GM20000 (cell line): ENCODE results near the gene FOXL2.
A peak's percentile ranks its signal among the peaks of the same experiment; 100 is the strongest.

ENCODE experiments used
- DNase-seq: peaks from one replicate; pipeline ENCODE4 v3.0.0; 2012; ENCODE audit warnings: low spot score
- TF ChIP-seq, protein P1 (sequence below): IDR thresholded peaks from 2 replicates; pipeline ENCODE4 v1.5.1; 2012; ENCODE audit warnings: mild to moderate bottlenecking, control low read depth; ENCODE audit errors: extremely low read depth, missing control alignments

Gene FOXL2

DNA sequence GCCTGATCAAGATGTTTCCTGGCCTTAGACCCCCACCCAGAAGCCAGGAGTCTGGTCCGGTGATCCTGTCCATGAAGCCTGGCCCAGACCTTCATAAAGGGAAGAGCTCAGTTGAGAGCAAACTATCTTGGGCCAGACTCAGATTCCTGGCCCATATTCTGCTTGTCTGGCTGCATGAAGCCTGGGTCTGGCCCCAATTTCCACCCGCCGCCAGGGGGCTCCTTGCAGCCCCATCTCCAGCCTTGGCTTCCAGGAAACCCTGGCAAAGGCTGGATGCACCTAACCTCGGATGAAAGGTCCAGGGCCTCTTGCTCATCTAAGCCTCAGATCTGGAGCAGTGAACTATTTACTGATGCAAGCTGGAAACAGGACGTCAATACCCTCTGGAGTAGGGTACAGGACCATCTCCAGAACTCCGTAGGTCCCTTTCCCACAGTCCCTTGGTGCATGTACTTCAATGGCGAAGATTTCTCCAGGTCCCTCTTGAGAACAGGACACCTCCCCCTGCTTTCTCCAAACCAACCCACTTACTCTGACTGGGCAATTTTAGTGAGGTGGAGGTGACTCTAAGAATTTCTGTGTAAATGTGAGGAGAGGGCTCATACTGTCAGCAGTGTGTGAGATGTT lies 5.6 kb downstream of the FOXL2 start:
- TF ChIP-seq, protein P1, sequence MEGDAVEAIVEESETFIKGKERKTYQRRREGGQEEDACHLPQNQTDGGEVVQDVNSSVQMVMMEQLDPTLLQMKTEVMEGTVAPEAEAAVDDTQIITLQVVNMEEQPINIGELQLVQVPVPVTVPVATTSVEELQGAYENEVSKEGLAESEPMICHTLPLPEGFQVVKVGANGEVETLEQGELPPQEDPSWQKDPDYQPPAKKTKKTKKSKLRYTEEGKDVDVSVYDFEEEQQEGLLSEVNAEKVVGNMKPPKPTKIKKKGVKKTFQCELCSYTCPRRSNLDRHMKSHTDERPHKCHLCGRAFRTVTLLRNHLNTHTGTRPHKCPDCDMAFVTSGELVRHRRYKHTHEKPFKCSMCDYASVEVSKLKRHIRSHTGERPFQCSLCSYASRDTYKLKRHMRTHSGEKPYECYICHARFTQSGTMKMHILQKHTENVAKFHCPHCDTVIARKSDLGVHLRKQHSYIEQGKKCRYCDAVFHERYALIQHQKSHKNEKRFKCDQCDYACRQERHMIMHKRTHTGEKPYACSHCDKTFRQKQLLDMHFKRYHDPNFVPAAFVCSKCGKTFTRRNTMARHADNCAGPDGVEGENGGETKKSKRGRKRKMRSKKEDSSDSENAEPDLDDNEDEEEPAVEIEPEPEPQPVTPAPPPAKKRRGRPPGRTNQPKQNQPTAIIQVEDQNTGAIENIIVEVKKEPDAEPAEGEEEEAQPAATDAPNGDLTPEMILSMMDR = peak; percentile 24
- DNase-seq = no peak

GRCh38 chr3:138940446-138940845 lies 6.5 kb downstream of the FOXL2 start:
- DNase-seq = no peak
- TF ChIP-seq, protein P1 = no peak

- no peak for DNase-seq
- TF ChIP-seq, protein P1 = no peak
These were observed 7.2 kb downstream of the FOXL2 start for GRCh38 chr3:138939561-138940241.

GRCh38 chr3:138938877-138939560 lies 7.9 kb downstream of the FOXL2 start:
- no peak for DNase-seq
- TF ChIP-seq, protein P1 = no peak

DNA sequence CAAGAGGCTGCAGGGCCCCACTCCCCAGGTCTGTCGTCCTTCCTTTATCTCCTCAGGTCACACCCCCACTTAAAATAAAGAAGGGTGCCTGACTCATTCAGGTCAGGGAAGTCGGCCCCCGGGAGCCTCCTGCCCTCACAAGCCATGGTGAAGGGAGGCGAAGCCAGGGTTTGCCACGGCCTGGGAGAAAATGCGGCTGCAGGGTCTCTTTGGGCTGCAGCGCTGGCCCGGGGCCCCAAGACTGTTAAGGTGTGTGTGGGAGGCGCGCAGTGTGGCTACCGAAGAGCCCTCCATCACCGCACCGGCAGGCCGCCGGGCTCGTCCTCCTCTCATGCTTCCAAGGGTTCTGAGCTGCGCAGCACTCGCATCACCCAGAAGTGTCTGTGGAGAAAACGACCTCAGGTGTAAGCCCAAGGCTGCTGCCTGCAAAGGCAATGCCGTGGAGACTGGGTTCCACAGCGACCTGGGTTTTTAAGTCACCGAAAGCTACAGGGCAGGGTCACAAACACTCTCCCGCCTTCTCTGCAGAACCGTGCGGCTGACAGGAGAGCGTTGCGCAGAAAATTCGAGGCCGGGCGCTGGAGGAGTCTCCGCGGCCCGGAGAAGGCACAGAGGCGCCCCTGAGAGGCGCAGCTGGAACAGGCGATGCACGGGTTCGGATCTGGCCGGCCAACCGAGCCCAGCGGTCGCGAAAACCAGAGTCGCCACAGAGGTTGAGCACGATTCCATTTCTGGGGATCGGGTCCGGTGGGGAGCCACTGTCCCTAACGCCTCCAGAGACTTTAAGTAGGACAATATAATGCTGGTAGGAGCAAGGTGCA lies 8.7 kb downstream of the FOXL2 start:
- no peak for DNase-seq
- TF ChIP-seq, protein P1 = no peak

- TF ChIP-seq, protein P1 = no peak
- DNase-seq = no peak
These were observed 9.3 kb downstream of the FOXL2 start for GRCh38 chr3:138937690-138938055.
